Thyroid gland (tissue), 4 donors: ENCODE measurements around the gene DNAJB1. TPM values are rescaled to one million over a fixed set of nuclear protein-coding genes. Genes with fewer than 3 reads are reported as not detected.

Source experiments
- DNase-seq, 2 donors: peaks; one replicate each; pipeline ENCODE4 v3.0.0-alpha.2; 2019
- H3K27ac ChIP-seq, 3 donors: fragments of 200-600 bp; sonication (generic); 1 replicate in 2 of 3; 2 replicates in 1 of 3; pipeline ENCODE4 v1.5.1; 2016 to 2019; ENCODE audit warnings: mild to moderate bottlenecking in 1 of 3, moderate library complexity in 1 of 3
- H3K27me3 ChIP-seq: fragments of 200-600 bp; sonication (generic); one replicate; pipeline ENCODE4 v1.5.1; 2019
- H3K36me3 ChIP-seq, 2 donors: fragments of 200-600 bp; sonication (generic); one replicate each; pipeline ENCODE4 v1.5.1; 2016 to 2019
- H3K4me1 ChIP-seq, 2 donors: fragments of 200-600 bp; sonication (generic); one replicate each; pipeline ENCODE4 v1.5.1; 2017 to 2019
- H3K4me3 ChIP-seq, 3 donors: fragments of 200-600 bp; sonication (generic); replicated peaks in 1 of 3; 1 replicate in 2 of 3; 2 replicates in 1 of 3; pipeline ENCODE4 v1.5.1; 2016; ENCODE audit warnings: mild to moderate bottlenecking in 1 of 3
- H3K9me3 ChIP-seq: fragments of 200-600 bp; sonication (generic); one replicate; pipeline ENCODE4 v1.5.1; 2017
- POLR2A ChIP-seq, 2 donors: fragments of 450-650 bp; IDR thresholded peaks; one replicate each; pipeline ENCODE4 v1.6.1; 2017; ENCODE audit warnings: antibody characterized with exemption in 2 of 2, mild to moderate bottlenecking in 2 of 2, moderate library complexity in 1 of 2
- WGBS, 2 donors: methylation state at CpG; one replicate each; pipeline ENCODE4 v1.1.5; 2017; 5-methylcytosine and 5-hydroxymethylcytosine counted together
- intact Hi-C: fragments of 100-400 bp; cut with DNase I; formaldehyde crosslinking; loops from one replicate; pipeline ENCODE4 v1.15.1; 2023
- total RNA-seq, 4 donors: library from RNA; depleted of rRNA; stranded (reverse); fragments of >200 nt; gene quantifications; one replicate each; pipeline ENCODE4 v1.2.3, GENCODE V29; 2016
- TF ChIP-seq, protein P1 (sequence below), 6 experiments: fragments of 200-600 bp in 3 of 6; fragments of 450-650 bp in 3 of 6; sonication (generic) in 3 of 6; IDR thresholded peaks; one replicate each; pipeline ENCODE4 v1.5.1; 2016 to 2019; ENCODE audit warnings: antibody characterized with exemption in 6 of 6, mild to moderate bottlenecking in 2 of 6, inconsistent platforms in 1 of 6, moderate library complexity in 1 of 6

DNAJB1 gene
- total RNA-seq, 4 donors from 2014 or later: 49.1 to 61.1 (median 55.3) TPM

DNA sequence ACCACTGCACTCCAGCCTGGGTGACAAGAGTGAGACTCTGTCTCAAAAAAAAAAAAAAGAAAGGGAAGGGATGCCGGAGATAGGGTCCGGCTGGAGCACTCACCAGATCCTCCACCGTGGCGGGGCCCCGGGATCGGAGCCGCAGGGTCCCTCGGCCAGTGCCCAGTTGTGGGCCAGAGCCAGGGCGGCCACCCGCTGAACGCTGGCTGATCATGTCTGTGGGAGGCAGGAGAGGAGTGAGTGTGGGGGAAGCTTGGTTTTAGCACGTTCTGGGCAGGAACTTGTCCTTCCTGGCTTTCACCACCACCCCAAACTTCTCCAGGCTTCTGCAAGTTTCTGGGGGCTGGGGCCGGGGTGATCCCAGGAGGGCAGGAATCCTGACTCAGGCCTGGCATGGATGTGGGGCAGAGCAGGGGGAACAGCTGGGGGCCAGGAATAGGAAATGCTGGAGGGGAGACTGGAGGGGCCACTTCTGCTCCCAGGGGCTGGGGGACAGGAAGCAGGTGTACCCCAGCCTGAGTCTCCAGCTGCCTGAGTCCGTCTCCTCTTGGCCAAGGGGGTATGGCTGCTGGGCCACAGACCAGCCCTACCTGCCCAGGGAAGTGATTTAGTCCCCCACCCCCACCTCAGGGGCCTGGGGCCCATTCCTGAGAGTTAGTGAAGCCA lies 38.8 kb downstream of the DNAJB1 start:
- no peak overlapping the region for H3K27ac ChIP-seq
- no peaks in the 10 kb centered on the region for H3K9me3 ChIP-seq
- peaks cover 0 to 9% of the 10 kb centered on the region in 2 donors for H3K4me1 ChIP-seq
- DNase-seq: no peak
- no peak overlapping the region for H3K4me3 ChIP-seq
- peaks cover 31 to 34% of the 10 kb centered on the region in 2 donors for H3K36me3 ChIP-seq
- intact Hi-C loops: no loop called here
- H3K27me3 ChIP-seq: no peaks in the 10 kb centered on the region
- TF ChIP-seq, protein P1, sequence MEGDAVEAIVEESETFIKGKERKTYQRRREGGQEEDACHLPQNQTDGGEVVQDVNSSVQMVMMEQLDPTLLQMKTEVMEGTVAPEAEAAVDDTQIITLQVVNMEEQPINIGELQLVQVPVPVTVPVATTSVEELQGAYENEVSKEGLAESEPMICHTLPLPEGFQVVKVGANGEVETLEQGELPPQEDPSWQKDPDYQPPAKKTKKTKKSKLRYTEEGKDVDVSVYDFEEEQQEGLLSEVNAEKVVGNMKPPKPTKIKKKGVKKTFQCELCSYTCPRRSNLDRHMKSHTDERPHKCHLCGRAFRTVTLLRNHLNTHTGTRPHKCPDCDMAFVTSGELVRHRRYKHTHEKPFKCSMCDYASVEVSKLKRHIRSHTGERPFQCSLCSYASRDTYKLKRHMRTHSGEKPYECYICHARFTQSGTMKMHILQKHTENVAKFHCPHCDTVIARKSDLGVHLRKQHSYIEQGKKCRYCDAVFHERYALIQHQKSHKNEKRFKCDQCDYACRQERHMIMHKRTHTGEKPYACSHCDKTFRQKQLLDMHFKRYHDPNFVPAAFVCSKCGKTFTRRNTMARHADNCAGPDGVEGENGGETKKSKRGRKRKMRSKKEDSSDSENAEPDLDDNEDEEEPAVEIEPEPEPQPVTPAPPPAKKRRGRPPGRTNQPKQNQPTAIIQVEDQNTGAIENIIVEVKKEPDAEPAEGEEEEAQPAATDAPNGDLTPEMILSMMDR (IDR thresholded peaks at IDR 0.05): no peak
- no peak for TF ChIP-seq POLR2A (IDR thresholded peaks at IDR 0.05)
- 92 to 93% methylated on average over 13 to 14 of the region's 14 CpGs for WGBS, 2 donors

DNA sequence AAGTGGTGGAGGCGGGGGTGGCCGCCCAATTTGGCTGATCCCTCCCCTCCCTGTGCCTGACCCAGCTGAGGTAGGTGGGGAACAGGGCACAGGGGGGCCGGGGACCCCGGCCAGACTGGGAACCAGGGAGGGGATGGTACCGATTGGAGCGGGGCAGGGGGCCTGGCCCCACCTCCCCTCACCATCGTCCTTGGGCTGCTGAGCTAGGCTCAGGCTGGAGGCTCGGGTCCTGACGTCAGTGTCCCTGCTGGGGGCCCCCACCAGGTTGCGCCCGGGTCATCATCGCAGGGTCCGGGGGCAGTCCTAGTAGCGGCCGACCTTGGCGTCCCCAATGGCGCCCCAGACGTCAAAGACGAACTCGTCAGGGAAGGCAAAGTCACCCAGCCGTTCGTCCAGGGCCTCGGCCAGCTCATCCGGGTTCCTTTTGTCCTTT lies 40.1 kb downstream of the DNAJB1 start:
- WGBS, 2 donors: 79 to 93% methylated on average over 11 to 18 of the region's 24 CpGs
- Histone ChIP-seq H3K4me1 (peaks cover 0 to 13% of the 10 kb centered on the region in 2 donors), H3K9me3 (no peaks in the 10 kb centered on the region), H3K27me3 (no peaks in the 10 kb centered on the region), H3K27ac (no peak overlapping the region), H3K4me3 (no peak overlapping the region), H3K36me3 (peaks cover 31 to 34% of the 10 kb centered on the region in 2 donors)
- intact Hi-C loops: no loop called here
- no peak for DNase-seq
- TF ChIP-seq, protein P1 (IDR thresholded peaks at IDR 0.05): no peak
- TF ChIP-seq POLR2A (IDR thresholded peaks at IDR 0.05): no peak

DNA sequence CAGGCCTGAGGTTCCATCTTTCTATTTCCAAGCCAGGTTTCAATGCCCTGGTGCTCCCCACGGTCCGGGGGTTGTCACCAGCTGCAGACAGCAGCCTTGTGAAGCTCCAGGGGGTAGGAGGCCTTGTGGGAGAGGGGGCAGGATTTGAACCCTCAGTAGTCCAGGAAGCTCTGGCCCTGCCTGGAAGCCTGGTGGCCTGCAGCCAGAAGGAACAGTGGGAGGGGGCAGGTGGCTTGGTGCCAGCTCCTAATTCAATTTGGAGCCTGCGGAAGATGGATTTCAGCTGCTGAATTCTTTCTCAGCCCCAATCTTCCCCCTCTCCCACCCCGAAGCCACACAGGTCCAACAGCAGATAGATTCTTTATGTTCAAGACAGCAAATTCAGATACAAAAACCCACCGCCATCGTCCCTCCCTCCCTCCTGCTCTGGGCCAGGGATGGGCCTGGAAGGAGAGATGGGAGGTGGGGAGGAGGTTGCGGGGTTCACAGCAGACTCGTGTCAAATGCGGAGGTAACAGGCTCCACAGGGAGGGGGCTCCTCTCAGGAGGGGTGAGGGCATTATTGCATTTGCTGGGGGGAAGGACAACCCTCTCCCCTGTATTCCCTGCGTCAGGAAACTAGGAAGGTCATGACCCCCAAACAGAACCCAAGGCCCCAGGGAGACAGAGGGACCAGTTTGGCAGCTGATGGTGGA lies 40.6 kb downstream of the DNAJB1 start:
- 84% methylated on average over 8 to 10 of the region's 10 CpGs for WGBS, 2 donors
- Histone ChIP-seq H3K4me3 (no peak overlapping the region), H3K36me3 (peaks cover 31 to 32% of the 10 kb centered on the region in 2 donors), H3K4me1 (peaks cover 3 to 19% of the 10 kb centered on the region in 2 donors), H3K9me3 (no peaks in the 10 kb centered on the region), H3K27me3 (no peaks in the 10 kb centered on the region), H3K27ac (no peak overlapping the region)
- TF ChIP-seq POLR2A (IDR thresholded peaks at IDR 0.05): no peak
- TF ChIP-seq, protein P1 (IDR thresholded peaks at IDR 0.05): no peak
- no peak for DNase-seq
- intact Hi-C loops: no loop called here

DNA sequence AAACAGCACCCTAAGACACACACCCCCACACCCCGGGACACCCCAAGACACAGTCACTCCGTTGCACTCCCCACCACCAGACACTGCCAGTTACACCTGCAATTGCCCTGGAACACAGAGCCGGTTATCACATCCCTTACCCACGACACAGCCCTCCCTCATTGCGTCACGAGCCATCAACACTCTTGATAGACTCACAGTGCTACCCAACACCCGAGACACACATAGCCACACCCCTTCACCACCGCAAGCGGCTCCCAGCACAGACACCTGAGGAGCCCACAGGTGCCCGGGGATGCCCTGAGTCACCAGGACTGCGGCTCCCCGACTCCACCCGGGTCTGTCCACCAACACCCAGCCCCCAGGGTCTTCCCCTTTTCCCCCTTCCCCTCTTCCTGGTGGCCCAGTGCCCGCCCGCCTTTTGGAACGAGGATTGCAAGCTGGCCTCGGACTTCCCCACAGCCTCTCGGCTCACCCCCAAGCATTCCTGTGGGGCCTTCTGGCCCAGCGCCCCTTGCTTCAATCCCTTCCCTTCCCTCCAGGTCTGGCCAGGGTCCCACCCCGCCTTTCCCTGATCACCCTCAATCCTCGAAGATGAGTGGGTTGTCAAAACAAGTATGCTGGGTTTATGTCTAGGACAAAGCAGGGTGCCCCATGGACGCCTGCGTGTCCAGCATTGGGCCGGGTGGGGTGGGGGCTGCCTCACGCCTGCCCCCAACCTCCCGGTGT lies 41.4 kb downstream of the DNAJB1 start:
- 71 to 78% methylated on average over 24 to 25 of the region's 26 CpGs for WGBS, 2 donors
- no peak for DNase-seq
- intact Hi-C loops: no loop called here
- TF ChIP-seq POLR2A (IDR thresholded peaks at IDR 0.05): no peak
- TF ChIP-seq, protein P1 (IDR thresholded peaks at IDR 0.05): no peak
- no peaks in the 10 kb centered on the region for H3K27me3 ChIP-seq
- no peaks in the 10 kb centered on the region for H3K9me3 ChIP-seq
- H3K4me1 ChIP-seq: peaks cover 9 to 26% of the 10 kb centered on the region in 2 donors
- H3K36me3 ChIP-seq: peaks cover 28 to 29% of the 10 kb centered on the region in 2 donors
- H3K4me3 ChIP-seq: no peak overlapping the region
- H3K27ac ChIP-seq: no peak overlapping the region
